Coronary artery (tissue), 2 donors: ENCODE results near the gene CC2D1B.

Source experiments
- DNase-seq: peaks from one replicate; pipeline ENCODE4 v3.0.0-alpha.2; 2017; ENCODE audit warnings: low spot score
- H3K27ac ChIP-seq, 2 donors: fragments of 200-600 bp; sonication (generic); one replicate each; pipeline ENCODE4 v1.5.1; 2016 to 2019
- H3K4me3 ChIP-seq: fragments of 200-600 bp; sonication (generic); 2 replicates; pipeline ENCODE4 v1.5.1; 2016; ENCODE audit warnings: mild to moderate bottlenecking, moderate library complexity
- CTCF ChIP-seq: fragments of 200-600 bp; sonication (generic); IDR thresholded peaks from one replicate; pipeline ENCODE4 v1.5.1; 2019; ENCODE audit warnings: antibody characterized with exemption

CC2D1B gene, protein sequence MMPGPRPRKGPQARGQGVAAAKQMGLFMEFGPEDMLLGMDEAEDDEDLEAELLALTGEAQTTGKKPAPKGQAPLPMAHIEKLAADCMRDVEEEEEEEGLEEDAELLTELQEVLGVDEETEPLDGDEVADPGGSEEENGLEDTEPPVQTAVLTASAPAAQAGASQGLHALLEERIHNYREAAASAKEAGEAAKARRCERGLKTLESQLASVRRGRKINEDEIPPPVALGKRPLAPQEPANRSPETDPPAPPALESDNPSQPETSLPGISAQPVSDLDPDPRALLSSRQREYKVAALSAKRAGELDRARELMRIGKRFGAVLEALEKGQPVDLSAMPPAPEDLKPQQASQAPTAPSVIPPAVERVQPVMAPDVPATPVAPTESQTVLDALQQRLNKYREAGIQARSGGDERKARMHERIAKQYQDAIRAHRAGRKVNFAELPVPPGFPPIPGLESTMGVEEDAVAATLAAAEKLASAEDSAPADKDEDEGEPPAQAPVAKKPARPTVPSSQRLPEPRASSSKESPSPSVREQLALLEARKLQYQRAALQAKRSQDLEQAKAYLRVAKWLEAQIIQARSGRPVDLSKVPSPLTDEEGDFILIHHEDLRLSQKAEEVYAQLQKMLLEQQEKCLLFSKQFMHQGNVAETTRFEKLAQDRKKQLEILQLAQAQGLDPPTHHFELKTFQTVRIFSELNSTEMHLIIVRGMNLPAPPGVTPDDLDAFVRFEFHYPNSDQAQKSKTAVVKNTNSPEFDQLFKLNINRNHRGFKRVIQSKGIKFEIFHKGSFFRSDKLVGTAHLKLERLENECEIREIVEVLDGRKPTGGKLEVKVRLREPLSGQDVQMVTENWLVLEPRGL

DNA sequence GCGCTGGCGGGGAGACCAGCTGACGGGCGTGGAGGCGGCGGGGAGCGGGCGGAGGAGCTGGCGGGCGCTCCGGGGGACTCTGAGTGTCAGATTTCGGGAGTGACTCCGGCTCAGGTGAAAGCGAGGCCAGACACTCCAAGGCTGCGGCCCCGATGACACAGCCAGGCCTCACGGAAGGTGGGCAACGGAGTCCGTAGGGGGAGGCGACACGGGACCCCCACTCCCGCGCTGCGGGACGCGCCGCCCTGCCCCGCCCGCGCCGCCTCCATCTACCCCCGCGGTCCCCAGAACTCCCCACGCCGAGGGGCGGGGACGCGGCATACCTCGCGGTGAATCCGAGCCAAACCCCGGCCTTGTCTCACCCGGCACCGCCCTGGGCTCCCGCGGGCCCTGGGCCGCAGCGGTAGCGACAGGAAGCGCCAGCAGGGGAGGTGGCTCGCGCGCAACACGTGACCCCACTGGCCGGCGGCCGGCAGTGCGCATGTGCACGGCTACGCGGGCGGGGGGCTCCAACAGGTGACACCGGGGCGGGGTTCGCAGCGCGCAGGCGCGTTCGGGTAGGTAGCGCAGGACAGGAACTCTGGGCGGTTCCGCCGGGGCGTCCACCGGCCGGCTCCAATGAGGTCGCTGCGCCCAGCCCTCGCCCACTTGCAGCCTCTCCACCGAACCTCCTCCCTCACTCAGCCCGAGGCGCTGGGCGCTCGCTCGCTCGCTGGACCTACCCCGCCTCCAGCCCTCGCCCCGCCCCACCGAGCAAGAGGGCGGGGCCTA, at the start of gene CC2D1B:
CC2D1B (minus strand) TSS at position 460 of the 771 bp plus-strand sequence. CDS start 1,585 bp downstream, outside the sequence.
- Histone ChIP-seq H3K4me3 (peak within 1 kb of the TSS; percentile 98), H3K27ac (peak within 1 kb of the TSS; percentile 92 to 98)
- TF ChIP-seq CTCF = no peak

GRCh38 chr1:52414942-52415341, 48.9 kb upstream of the CC2D1B start:
- no peak overlapping the region for H3K27ac ChIP-seq
- H3K4me3 ChIP-seq = no peak overlapping the region
- no peak for DNase-seq
- TF ChIP-seq CTCF = no peak

More for the DNA sequence above, at the start of gene CC2D1B:
- peak; percentile 99 for DNase-seq

GRCh38 chr1:52413410-52413989, 47.5 kb upstream of the CC2D1B start:
- no peak for TF ChIP-seq CTCF
- Histone ChIP-seq H3K4me3 (no peak overlapping the region), H3K27ac (no peak overlapping the region)
- DNase-seq = no peak

DNA sequence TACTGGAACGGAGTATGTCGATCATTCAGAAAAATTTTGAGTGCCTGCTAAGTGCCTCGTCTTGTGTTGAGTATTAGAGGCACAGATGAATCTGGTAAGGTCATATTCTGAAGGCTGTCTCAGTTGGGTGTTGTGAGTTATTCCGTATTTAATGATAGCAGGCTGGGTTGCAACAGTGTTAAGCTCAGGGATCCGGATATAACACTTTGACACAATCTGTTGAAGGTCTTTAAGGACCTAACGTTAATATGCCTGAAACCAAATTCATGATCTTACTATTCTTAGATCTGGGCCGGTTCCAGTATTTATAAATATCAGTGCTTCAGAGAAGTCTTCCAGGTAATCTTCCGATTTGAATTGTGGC, 39.0 kb upstream of the CC2D1B start:
- Histone ChIP-seq H3K27ac (peak overlapping the region; percentile 84 to 85), H3K4me3 (peak overlapping the region; percentile 77)
- no peak for TF ChIP-seq CTCF
- DNase-seq = no peak

GRCh38 chr1:52404116-52404974, 38.3 kb upstream of the CC2D1B start, which contains the start of the genes ORC1 and PRPF38A:
TSS of gene ORC1 (minus strand) at chr1:52404423. CDS start at chr1:52402223, 2,200 bp downstream.
TSS of gene PRPF38A (plus strand) at chr1:52404602. CDS start at chr1:52404750, 148 bp downstream.
- DNase-seq = peak; percentile 95
- TF ChIP-seq CTCF = peak; percentile 22
- H3K4me3 ChIP-seq = peak within 1 kb of the TSS; percentile 77
- H3K27ac ChIP-seq = peak within 1 kb of the TSS; percentile 84 to 85
